GM21825 (cell line): ENCODE measurements around the gene CYRIA.
A peak's percentile ranks its signal among the peaks of the same experiment; 100 is the strongest.

Experiments used
- ATAC-seq: cut with Tn5 transposase; IDR thresholded peaks from one replicate; pipeline ENCODE4 v1.9.1; 2021; ENCODE audit warnings: mild to moderate bottlenecking, moderate library complexity; ENCODE audit not compliant: unreplicated experiment

The CYRIA gene

DNA sequence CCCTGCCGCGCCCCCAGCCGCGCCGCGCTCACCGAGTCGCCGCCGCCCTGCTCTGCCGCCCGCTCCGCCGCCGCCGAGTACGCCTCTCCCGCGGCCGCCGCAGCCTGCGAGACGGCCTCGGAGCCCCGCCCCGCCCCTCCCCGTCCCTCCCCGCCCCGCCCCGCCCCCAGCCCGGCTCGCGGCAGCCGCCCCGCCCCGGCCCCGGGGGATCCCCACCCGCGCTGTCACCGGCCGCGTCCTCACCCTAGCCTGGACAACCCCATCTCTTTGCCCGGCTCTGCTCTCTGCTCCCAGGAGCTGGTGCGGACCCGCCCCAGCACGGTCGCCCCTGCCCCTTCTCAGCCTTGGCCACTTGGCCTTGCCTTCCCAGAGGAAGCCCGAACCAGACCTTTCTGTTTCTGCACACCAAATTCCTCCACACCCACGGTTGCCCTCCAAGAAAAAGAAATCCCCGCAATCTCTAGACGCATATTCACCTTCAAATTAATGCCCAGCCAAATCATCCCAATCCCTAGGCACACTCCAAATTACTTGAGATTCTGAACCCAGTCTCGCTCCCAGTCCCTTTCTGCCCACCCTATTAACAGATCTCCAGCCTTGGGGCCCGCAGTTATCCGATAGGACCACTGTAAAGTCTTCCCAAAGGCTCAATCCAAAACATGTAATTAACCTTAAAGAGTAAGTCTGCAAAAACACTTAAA lies at the start of gene CYRIA:
CYRIA (minus strand) TSS at position 87 of the 701 bp plus-strand sequence. CDS start 77,715 bp downstream, outside the sequence.
- ATAC-seq: peak; percentile 72

DNA sequence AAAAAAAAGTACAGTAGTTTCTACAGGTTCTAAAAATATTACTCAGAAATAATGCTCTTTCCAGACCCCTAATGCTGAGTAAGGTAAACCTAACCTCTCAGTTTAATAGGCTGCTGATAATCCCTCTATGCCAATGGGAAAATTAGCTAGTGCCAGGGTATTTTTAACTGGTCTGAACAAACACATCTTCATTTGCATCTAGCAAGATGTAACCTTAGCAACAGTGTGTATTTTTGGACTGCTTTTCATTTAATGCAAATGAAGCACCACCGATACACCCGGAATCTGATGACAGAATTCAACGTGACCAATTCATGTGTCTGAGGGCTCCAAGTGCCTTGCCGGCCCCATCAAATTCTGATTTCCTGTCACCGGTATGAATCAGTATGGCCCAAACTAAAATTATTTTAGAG lies 47.4 kb upstream of the CYRIA start:
- ATAC-seq: peak; percentile 63

DNA sequence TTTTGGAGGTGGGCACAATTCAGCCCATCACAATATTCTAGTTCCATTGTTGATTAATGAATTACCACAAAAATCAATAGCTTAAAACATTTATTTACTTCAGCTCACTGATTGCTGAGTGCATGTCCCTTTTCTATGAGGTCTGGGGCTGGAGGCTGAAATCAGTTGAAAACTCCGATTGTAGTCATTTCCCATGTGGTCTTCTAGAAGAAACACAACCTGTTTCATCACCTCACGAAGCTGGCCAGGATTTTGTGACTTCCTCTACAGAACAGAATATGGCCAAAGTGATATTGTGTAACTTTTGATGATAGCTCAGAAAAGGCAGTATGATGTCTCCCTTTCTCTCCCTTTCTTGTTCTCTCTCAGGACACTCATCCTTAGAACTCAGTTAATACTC lies 44.1 kb upstream of the CYRIA start:
- ATAC-seq: no peak

DNA sequence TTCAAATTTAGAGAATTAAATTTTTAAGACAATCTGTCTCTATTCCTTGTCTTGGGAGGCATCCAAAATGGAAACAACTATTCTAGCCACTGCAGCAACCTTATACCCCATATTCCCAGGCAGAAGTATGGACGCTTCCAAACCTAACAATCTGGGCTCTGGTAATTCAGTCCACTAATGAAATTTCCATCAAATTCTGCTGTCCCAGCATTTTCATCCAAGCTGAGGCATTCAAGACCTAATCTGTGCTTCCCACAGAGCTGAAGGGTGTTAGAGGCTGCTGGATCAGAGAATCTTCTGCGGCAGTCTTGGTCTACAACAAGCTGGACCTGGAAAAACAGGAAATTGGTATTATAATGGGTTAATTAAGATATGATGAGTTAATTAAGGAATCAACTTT lies 42.5 kb upstream of the CYRIA start:
- ATAC-seq: no peak

DNA sequence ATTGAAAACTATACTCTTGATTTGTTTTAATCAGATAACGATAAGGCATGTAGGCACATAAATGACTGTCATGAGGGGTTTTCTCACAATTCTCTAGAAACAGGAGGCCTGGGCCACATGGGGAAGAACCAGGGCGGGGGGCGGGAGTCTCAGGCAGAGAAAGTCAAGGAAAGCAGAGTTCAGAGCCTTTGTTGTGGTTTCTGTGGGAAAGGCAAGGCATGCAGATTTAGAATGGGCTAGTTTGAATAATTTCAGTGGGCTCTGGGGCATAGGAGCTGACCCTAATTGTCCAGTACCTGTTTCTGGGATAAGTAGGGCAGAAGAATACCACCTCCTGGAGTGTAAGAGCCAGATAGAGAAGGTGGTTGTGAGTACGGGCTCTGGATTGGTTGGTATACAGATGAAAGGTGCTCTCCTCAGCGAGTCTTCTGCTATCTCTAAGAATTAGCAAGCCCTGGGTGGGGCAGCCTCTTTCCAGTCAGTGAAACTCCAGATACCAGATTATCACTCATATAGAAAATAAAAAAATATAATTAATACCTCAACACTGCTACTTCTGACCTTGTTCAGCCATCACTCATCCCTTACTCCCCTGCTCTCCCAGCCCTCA lies 41.5 kb upstream of the CYRIA start:
- no peak for ATAC-seq

DNA sequence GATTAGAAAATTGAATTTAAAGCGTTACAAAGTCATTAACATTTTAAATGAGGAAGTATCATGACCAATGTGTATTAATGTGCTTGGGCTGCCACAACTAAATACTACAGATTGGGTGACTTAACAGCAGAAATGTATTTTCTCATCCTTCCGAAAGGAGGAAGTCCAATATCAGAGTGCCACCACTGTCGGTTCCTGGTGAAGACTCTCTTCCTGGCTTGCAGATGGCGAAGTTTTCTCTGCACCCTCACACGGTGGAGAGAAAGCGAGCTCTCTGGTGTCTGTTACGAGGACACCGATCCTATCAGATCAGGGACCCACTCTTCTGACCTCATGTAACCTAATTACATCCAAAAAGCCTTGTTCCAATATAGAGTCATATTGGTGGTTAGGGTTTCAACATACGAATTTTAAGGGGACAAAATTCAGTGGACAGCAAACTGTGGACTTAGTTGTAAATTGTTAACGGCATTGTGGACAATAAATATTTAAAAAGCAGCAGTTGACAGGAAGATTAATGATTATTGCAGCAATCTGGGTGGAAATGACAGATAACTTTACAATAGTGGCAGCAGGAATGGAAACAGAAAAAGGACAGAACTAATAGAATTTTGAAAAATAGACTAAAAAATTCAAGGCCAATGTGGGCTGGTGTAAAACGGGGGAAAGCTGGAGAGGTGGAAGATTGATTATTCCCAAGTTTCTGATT lies 35.1 kb upstream of the CYRIA start:
- no peak for ATAC-seq

DNA sequence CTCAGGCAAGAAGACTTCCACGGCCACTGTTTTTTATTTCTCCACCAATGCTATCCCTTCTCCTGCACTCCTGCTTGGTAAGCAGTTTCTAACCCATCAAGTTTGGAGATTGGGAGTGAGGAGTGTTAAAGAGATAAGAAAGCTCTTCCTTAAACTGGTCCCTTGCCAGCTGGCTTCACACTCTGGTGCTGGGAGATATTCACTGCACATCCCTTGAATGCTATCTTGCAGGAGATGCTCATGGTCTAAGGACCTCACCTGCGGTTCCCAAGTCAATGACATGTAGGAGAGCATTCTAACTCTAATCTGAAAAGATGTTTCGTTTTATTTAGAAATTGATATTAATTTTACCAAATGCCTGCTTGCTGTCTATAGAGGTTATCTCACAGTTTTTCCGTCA lies 28.2 kb upstream of the CYRIA start:
- ATAC-seq: no peak

DNA sequence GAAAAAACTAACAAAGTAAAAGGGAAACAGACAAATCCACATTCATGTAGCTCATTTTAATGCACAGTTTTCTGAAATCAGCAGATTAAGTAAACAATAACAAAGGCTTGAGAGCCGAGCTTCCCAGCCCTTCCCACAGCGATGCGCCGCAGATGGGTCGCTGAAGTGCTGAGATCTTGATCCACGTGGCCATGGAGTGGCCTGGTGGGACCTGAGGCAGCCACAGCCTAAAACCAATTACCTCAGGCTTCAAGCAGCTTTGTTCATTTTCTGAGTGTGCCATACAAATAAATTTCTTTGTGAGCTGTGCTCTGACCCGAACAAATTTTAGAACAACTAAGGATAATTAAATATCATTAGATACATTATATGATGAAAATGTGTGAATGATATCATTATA lies 25.6 kb upstream of the CYRIA start:
- ATAC-seq: no peak

DNA sequence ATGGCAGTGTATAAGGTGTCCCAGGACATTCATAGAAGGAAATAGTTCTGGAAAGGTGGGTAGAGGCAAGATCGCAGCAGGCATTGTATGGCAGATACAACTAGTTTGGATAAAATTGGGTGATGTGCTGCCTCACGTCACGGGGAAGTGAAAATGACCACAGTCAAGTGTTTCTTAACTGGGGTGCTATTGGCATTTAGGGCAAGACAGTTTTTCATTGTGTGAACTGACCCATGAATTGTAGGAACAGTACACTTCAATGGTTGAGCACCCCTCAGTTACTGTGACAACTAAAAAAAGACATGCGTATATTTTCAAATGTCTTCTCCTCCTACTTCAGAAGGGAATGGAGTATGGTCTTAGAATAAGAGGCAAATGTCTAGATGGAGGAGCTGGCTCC lies 22.3 kb upstream of the CYRIA start:
- ATAC-seq: no peak

DNA sequence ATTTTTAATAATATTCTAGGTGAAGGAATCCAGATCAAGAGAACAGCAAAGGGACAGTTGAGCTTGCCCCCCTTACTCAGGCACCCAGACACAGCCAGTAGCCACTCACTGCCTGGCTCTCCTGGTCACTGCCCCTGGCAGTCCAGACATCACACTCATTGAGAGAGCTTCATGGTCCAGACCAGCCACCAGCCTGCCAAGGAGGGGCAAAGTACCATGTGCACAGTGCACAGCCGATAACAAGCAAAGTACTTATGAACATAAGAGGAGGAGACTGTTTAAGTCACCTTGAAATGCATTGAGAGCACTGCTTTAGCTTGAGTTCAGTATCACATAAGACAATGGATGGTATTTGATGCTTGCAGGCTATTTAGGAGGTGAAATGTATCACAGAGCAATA lies 21.6 kb upstream of the CYRIA start:
- ATAC-seq: no peak

DNA sequence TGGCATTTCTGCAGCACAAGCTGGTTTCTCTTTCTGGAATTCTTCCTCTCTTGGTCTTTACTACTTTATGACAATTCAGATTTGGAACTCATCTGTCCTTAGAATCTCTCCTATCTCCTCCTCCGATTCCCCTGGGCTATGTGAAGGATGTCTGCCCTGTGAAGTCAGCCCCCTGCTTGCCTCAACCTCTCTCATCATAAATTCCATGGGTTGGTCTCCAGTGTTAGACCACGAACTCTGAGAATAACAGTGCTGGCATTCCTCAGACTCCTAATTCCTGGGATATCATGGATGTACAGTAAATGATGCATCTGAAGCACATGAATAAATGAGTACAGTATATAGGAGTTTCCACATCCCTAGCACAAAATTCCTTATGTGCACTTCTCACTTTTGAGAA lies 21.0 kb upstream of the CYRIA start:
- ATAC-seq: no peak

DNA sequence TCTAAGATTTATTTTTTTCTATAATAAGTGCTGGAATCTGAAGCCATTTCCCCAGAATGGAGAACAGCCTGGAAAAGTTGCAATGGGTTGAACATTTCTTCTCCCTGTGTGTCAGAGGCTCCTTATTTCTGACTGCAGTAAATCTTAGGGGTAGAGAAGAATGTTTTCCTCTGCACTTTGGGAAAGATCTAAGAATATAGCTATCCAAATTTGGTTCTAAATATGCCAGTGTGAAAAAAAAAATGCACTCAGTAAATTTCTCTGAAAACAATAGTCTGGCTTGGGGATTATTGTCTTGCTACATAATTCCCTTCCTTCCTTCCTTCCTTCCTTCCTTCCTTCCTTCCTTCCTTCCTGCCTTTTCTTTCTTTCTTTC lies 19.7 kb upstream of the CYRIA start:
- ATAC-seq: no peak

DNA sequence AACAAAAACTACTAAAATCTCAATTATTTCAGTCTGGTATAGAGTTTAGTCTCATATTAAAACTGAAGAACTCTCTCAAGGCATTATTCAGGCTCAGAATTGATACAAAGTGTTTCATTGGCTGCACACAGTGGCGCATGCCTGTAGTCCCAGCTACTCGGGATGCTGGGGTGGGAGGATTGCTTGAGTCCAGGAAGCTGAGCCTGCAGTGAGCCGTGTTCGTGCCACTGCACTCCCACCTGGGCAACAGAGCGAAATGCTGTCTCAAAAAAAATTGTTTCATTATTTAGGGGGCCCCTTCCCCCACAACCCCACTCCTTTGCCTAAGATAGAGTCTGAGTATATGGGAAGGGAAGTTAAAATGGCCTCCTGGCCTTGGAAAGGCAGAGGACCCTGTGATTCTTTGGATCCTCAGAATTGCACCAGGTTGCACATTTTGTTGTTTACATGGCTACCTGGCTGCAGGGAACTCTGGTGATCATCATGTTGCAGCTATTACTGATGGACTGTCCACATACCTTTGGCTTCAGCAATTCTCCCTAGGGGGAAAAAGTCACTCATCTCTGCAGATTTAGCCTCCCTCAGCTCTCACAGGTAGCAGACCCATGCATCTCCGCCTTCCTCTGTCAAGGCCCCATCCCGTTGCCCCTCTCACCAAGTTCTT lies 19.2 kb upstream of the CYRIA start:
- no peak for ATAC-seq

DNA sequence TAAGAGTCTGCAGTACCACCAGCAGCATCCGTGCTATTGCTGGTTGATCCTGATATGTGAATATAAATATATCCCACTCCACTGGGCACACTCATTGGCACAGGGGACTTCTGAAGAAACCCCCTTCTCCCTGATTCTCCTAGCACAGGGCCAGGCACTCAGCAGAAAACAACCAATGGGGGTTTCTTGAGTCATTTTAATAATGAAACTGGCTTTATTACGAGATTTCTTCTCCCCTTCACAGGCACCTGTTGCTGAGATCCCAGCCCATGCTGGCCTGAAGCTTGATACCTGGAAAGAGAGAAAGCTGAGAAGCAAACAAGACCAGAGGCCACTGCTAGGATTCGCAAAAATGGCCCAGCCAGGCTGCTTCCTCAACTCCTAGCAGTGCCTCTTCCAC lies 17.9 kb upstream of the CYRIA start:
- ATAC-seq: no peak

DNA sequence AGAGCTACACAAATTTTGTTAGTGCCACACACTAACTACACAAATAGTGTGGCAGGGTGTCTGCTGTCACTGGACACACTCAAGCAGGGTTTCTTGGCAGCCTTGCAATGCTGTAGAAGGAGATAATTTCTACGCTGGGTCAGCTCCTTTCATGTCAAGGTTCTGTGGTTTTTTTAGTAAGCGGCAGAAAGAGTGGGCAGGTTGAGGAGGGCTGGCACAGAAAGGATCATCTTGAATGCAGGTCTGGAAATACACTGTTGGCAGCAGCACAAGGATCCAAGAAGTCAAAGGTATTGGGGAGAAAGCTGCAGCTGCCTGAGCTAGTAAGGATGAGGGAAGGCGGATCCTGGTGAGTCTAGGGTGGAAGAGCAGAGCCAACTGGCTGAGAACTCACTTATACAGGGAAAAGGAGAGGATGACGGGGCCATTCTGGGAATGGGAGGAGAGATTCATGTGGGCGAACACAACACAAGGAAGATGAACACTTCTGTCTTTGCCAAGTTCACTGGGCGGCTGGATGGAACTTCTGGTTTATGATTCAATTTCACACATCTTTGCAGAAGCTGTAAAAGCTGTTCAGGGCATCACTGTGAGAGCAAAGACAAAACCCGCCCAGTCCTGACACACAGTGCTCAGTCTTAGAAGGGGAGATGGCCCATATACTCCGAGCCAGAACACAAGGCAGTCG lies 16.9 kb upstream of the CYRIA start:
- ATAC-seq: no peak

DNA sequence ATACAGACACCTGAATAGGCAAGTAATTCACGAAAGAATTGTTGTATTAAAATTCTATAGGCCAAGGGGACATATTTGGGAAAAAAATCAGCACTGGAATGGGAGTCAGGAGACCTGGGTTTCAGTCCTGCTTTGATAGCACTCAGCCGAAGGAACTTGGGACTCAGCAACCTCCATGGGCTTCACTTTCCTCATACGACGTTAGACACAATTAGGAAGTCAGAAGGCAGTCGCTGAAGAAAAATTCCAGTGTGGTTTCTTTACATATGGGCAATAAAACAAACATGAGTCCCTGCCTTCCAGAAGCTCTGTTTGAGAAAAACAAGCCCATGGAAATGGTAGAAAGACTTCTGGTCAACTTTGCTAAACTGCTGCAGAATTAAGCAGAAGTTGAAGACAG lies 15.1 kb upstream of the CYRIA start:
- no peak for ATAC-seq

DNA sequence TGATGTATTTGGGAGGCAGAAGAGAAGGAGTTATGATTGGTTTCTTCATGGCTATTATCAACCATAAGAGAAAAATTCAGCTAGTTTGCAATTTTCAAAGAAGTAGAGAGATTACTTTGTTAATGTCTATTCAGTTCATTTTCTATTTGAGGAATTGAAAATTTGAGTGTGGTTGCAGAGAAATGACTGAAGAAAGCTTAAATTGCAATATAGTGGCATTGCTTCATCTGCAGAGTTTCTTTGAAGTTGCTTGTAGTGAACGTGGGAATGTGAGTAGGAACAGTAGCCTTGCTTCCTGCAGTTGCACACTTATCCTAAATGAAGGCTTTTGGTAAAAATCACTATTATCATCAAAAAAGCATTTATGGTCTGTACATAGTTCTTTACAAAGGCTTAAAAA lies 14.7 kb upstream of the CYRIA start:
- ATAC-seq: no peak

DNA sequence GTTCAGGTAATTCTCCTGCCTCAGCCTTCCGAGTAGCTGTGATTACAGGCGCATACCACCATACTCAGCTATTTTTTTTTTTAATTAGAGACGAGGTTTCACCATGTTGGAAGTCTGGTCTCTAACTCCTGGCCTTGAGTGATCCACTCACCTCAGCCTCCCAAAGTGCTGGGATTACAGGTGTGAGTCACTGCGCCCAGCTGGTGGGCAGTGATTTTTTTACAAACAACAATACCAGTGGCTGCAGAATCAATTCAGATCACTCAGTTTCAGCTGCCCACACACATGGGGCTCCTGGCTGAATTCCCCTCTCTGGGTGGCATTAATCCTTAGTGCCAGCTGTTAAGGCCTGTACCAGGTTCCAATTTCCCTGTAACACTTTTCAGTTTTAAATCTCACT lies 13.3 kb upstream of the CYRIA start:
- no peak for ATAC-seq

DNA sequence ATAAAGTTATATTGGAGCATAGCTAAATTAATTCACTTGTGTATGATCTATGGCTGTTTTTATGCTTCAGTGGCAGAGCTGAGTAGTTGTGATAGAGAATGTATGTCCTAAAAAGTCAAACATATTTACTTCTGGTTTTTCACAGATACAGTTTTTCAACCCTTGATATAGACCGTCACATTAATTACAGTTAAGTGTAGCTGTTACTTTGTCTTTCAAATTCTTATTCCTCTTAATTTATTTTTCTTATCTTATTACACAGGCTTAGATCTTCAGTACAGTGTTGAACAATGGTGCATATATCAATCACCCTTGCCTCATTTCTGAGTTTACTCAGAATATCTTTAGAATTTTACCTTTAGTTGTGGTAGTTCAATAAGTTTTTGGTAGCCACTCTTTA lies 12.2 kb upstream of the CYRIA start:
- ATAC-seq: no peak

DNA sequence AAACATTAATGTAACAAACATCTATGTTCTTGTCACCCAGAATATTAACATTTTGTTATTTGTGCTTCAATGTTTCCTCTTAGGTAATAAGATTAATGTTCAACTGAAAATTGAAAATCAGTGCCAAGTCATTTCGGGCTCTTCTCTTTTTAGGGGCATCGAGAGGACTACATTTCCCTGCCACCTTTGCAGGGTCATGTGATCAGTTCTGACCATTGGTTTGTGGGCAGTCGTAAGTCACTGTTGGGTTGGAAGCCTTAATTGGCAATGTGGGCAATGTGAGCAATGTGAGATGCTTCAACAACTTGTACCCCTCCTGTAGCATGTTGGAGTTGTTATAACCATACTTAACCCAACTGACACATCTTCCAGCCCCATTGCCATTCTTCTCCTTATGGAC lies 10.1 kb upstream of the CYRIA start:
- ATAC-seq: no peak

DNA sequence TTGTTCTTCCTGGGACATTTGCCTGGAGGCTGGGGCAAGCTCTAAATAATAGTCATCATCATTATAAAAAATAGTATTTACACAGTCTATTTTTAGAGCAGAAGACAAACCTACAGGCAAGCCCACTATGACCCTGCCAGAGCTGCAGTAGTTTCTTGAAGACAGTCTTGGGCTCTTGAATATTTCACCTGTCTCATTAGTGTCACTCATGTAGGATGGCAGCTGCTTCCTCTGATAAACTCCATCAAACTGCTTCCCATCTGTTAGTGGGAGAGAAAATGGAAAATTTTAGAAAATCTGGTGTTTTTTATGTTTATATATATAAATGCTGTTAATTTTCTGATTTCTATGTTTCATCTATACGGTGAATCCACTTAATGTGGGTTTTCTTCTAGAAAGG lies 8.5 kb upstream of the CYRIA start:
- no peak for ATAC-seq
